ACC112 (cell line): ENCODE measurements around the gene LHB.

ENCODE experiments used
- H2AFZ ChIP-seq: fragments of 200-600 bp; sonication (generic); one replicate; pipeline ENCODE4 v1.6.0; 2017; ENCODE audit warnings: antibody characterized with exemption, low read length; ENCODE audit not compliant: unreplicated experiment
- H3K27ac ChIP-seq: fragments of 200-600 bp; sonication (generic); 2 replicates; pipeline ENCODE4 v1.5.1; 2014; ENCODE audit warnings: low read depth, mild to moderate bottlenecking, antibody characterized with exemption, low read length, moderate library complexity
- H3K27me3 ChIP-seq: fragments of 200-600 bp; sonication (generic); 2 replicates; pipeline ENCODE4 v1.6.1; 2014; ENCODE audit warnings: mild to moderate bottlenecking, antibody characterized with exemption, low read length, moderate library complexity, mixed read lengths; ENCODE audit not compliant: insufficient read depth
- H3K36me3 ChIP-seq: fragments of 200-600 bp; sonication (generic); 2 replicates; pipeline ENCODE4 v1.6.1; 2016; ENCODE audit warnings: mild to moderate bottlenecking, antibody characterized with exemption, low read length, moderate library complexity, mixed read lengths; ENCODE audit not compliant: insufficient read depth
- H3K4me1 ChIP-seq: fragments of 200-600 bp; sonication (generic); one replicate; pipeline ENCODE4 v1.6.1; 2016; ENCODE audit warnings: low read length, mixed read lengths; ENCODE audit not compliant: insufficient read depth, unreplicated experiment, control insufficient read depth
- H3K4me3 ChIP-seq: fragments of 200-600 bp; sonication (generic); 2 replicates; pipeline ENCODE4 v1.5.1; 2014; ENCODE audit warnings: mild to moderate bottlenecking, low read depth, low read length
- H3K79me2 ChIP-seq: fragments of 200-600 bp; sonication (generic); one replicate; pipeline ENCODE4 v1.6.0; 2016; ENCODE audit warnings: low read length; ENCODE audit not compliant: control insufficient read depth, unreplicated experiment, insufficient read depth

LHB gene

GRCh38 chr19:48975947-48976847 lies 40.7 kb downstream of the LHB start:
- Histone ChIP-seq H3K4me3 (no peak overlapping the region), H3K27me3 (no peaks in the 10 kb centered on the region), H3K4me1 (no peaks in the 10 kb centered on the region), H2AFZ (no peak overlapping the region), H3K79me2 (no peaks in the 10 kb centered on the region), H3K36me3 (0 out of 2 replicates have a peak, but pooled peaks cover 11% of the 10 kb centered on the region), H3K27ac (no peak overlapping the region)

- Histone ChIP-seq H3K36me3 (peaks cover 16% of the 10 kb centered on the region), H3K27me3 (no peaks in the 10 kb centered on the region)
These were observed 45.9 kb downstream of the LHB start for GRCh38 chr19:48970923-48971395.

GRCh38 chr19:48970139-48970766 lies 46.6 kb downstream of the LHB start:
- Histone ChIP-seq H3K36me3 (peaks cover 22% of the 10 kb centered on the region), H3K4me3 (no peak overlapping the region), H3K4me1 (no peaks in the 10 kb centered on the region), H2AFZ (no peak overlapping the region), H3K27me3 (no peaks in the 10 kb centered on the region), H3K27ac (no peak overlapping the region), H3K79me2 (peaks cover 18% of the 10 kb centered on the region)

More at GRCh38 chr19:48970923-48971395, 45.9 kb downstream of the LHB start:
- no peaks in the 10 kb centered on the region for H3K4me1 ChIP-seq
- no peak overlapping the region for H3K4me3 ChIP-seq
- no peak overlapping the region for H2AFZ ChIP-seq
- peaks cover 11% of the 10 kb centered on the region for H3K79me2 ChIP-seq
- no peak overlapping the region for H3K27ac ChIP-seq

- H3K36me3 ChIP-seq = peaks cover 22% of the 10 kb centered on the region
- peaks cover 3% of the 10 kb centered on the region for H3K4me1 ChIP-seq
- peaks cover 19% of the 10 kb centered on the region for H3K79me2 ChIP-seq
- no peak overlapping the region for H3K27ac ChIP-seq
- no peak overlapping the region for H2AFZ ChIP-seq
- H3K4me3 ChIP-seq = no peak overlapping the region
- no peaks in the 10 kb centered on the region for H3K27me3 ChIP-seq
These were observed 47.4 kb downstream of the LHB start for GRCh38 chr19:48969276-48970138.

- no peaks in the 10 kb centered on the region for H3K27me3 ChIP-seq
- H3K4me3 ChIP-seq = no peak overlapping the region
- no peak overlapping the region for H3K27ac ChIP-seq
- no peak overlapping the region for H2AFZ ChIP-seq
- H3K79me2 ChIP-seq = peaks cover 19% of the 10 kb centered on the region
- H3K4me1 ChIP-seq = peaks cover 9% of the 10 kb centered on the region
- peaks cover 22% of the 10 kb centered on the region for H3K36me3 ChIP-seq
These were observed 48.1 kb downstream of the LHB start for GRCh38 chr19:48968813-48969218.

GRCh38 chr19:48968179-48968661 lies 48.7 kb downstream of the LHB start:
- Histone ChIP-seq H3K4me1 (peaks cover 15% of the 10 kb centered on the region), H2AFZ (no peak overlapping the region), H3K79me2 (peaks cover 19% of the 10 kb centered on the region), H3K27ac (peak overlapping the region; percentile 29), H3K4me3 (no peak overlapping the region), H3K27me3 (no peaks in the 10 kb centered on the region), H3K36me3 (peaks cover 22% of the 10 kb centered on the region)

GRCh38 chr19:48967346-48968178 lies 49.3 kb downstream of the LHB start:
- Histone ChIP-seq H3K27ac (peak overlapping the region; percentile 58), H3K4me1 (peaks cover 19% of the 10 kb centered on the region), H3K36me3 (peaks cover 22% of the 10 kb centered on the region), H2AFZ (no peak overlapping the region), H3K79me2 (peaks cover 19% of the 10 kb centered on the region), H3K27me3 (no peaks in the 10 kb centered on the region), H3K4me3 (peak overlapping the region; percentile 97)

- Histone ChIP-seq H3K79me2 (peaks cover 19% of the 10 kb centered on the region), H3K36me3 (peaks cover 22% of the 10 kb centered on the region), H3K4me3 (peak overlapping the region; percentile 97), H2AFZ (no peak overlapping the region), H3K27me3 (no peaks in the 10 kb centered on the region), H3K4me1 (peaks cover 21% of the 10 kb centered on the region), H3K27ac (peak overlapping the region; percentile 58)
These were observed 50.1 kb downstream of the LHB start for GRCh38 chr19:48966541-48967345.
